ENCODE measurements around the gene POSTN. TPM values are rescaled to one million over a fixed set of nuclear protein-coding genes. Genes with fewer than 3 reads are reported as not detected.
"Not testable (repeated sequence)": the region's sequence is repeated elsewhere in the genome, so short reads cannot be mapped to it uniquely, and the experiment has no call there.

The POSTN gene
- total and polyA plus RNA-seq, 11 donors: 8.7 to 102 (median 24.2) TPM

DNA sequence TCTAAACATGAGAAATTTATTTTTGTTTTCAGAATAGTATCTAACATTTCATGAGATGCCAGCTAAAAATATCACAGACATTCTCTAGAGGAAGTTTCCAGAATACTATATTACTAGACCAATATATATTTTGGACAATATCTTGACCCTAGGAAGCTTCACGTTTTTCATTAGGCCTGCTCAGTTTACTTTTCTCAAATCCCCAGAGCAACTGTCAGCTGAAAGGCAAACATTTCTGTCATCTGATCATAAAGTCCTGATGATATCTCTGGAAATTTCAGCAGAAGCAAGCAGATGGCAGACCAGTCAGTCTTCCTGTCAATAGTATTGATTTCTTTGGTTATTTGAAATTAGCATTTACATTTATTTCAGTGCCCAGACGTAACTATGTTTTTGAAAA is 4.0 kb downstream of the POSTN start:
- Histone ChIP-seq H3K4me1 (peaks cover 0 to 25% (median 0%) of the 10 kb centered on the region in 12 donors), H3K27ac (no peak overlapping the region), H3K4me3 (peak overlapping the region in 1 of 12 donors; percentile 4), H3K36me3 (no peaks in the 10 kb centered on the region), H3K9me3 (no peaks in the 10 kb centered on the region), H3K27me3 (no peaks in the 10 kb centered on the region)
- DNase-seq (no peak), ATAC-seq (no peak)
- WGBS, 4 donors: 50 to 65% (median 54%) methylated on average over 2 of the region's 2 CpGs
- no peak for TF ChIP-seq POLR2A (IDR thresholded peaks at IDR 0.05)
- TF ChIP-seq, protein P1, sequence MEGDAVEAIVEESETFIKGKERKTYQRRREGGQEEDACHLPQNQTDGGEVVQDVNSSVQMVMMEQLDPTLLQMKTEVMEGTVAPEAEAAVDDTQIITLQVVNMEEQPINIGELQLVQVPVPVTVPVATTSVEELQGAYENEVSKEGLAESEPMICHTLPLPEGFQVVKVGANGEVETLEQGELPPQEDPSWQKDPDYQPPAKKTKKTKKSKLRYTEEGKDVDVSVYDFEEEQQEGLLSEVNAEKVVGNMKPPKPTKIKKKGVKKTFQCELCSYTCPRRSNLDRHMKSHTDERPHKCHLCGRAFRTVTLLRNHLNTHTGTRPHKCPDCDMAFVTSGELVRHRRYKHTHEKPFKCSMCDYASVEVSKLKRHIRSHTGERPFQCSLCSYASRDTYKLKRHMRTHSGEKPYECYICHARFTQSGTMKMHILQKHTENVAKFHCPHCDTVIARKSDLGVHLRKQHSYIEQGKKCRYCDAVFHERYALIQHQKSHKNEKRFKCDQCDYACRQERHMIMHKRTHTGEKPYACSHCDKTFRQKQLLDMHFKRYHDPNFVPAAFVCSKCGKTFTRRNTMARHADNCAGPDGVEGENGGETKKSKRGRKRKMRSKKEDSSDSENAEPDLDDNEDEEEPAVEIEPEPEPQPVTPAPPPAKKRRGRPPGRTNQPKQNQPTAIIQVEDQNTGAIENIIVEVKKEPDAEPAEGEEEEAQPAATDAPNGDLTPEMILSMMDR (IDR thresholded peaks at IDR 0.05): no peak
- intact Hi-C loops (cut with DNase I): no loop called here

DNA sequence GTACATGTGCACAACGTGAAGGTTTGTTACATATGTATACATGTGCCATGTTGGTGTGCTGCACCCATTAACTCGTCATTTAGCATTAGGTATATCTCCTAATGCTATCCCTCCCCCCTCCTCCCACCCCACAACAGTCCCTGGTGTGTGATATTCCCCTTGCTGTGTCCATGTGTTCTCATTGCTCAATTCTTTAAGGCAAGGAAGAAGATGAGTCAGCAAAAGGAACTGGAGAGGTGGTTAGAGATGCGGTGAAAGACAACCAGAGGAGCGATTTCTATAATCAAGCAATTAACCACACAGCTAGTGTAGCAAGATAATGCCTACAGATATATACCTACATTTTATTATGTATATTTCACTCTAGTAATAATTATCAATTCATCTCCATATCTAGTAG is 9.2 kb downstream of the POSTN start:
- H3K27ac ChIP-seq; H3K9me3 ChIP-seq; H3K27me3 ChIP-seq; DNase-seq; H3K36me3 ChIP-seq; intact Hi-C loops (cut with DNase I); ATAC-seq; H3K4me3 ChIP-seq: not testable (repeated sequence)
- peaks cover 0 to 14% (median 0%) of the 10 kb centered on the region in 12 donors for H3K4me1 ChIP-seq
- 86 to 91% (median 89%) methylated on average over 4 of the region's 4 CpGs for WGBS, 4 donors

DNA sequence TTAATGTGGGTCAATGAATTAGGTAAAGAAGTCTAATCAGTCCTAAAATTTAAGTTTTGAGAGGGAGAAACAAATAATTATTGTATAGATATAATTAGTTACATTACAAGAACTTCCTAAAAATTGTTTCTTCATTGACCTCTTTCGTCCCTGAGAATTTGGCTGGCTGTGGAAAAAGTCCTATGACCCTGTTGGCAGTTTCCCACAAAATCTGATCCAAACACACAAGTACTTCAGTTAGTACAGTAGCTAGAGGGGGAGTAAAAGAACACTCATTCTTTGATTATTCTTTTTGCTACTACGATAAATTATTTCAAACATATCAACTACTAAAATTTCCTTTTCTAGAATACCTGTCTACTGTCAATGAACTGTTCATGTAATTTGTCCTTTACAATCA is 11.3 kb downstream of the POSTN start:
- TF ChIP-seq, protein P1 (IDR thresholded peaks at IDR 0.05): no peak
- no peak for TF ChIP-seq POLR2A (IDR thresholded peaks at IDR 0.05)
- 23 to 26% (median 26%) methylated on average over 2 of the region's 2 CpGs for WGBS, 4 donors
- ATAC-seq: no peak

DNA sequence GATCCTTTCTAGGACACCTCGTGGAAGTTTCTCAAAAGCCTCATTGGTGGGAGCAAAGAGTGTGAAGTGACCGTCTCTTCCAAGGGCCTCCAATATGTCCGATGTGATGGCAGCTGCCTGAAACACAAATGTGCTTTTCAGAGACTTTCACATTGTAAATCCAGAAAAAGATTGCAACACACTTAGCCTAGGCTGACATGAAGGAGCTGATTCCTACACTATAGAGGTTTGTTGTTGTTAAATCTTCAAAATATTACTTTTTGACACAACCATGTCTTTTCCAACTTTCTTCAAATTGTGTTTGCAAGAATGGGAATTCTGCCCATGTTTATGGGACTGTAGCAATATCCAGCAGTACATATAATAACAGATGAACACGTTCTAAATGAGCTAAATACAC is 12.4 kb downstream of the POSTN start:
- no peak for DNase-seq
- Histone ChIP-seq H3K4me3 (no peak overlapping the region), H3K27me3 (no peaks in the 10 kb centered on the region), H3K27ac (no peak overlapping the region), H3K4me1 (peaks cover 0 to 12% (median 0%) of the 10 kb centered on the region in 12 donors), H3K9me3 (no peaks in the 10 kb centered on the region), H3K36me3 (peaks cover 0 to 18% (median 0%) of the 10 kb centered on the region in 9 donors)
- intact Hi-C loops (cut with DNase I): no loop called here
- TF ChIP-seq POLR2A (IDR thresholded peaks at IDR 0.05): no peak
- TF ChIP-seq, protein P1 (IDR thresholded peaks at IDR 0.05): no peak
- ATAC-seq: no peak
- WGBS, 4 donors: 86 to 90% (median 87%) methylated on average over 4 of the region's 4 CpGs

More for the DNA sequence above, 11.3 kb downstream of the POSTN start:
- peaks cover 0 to 12% (median 0%) of the 10 kb centered on the region in 12 donors for H3K4me1 ChIP-seq
- H3K4me3 ChIP-seq: no peak overlapping the region
- no peaks in the 10 kb centered on the region for H3K27me3 ChIP-seq
- no peak overlapping the region for H3K27ac ChIP-seq
- DNase-seq: peak in 1 of 5 donors; percentile 18
- peaks cover 0 to 10% (median 0%) of the 10 kb centered on the region in 9 donors for H3K36me3 ChIP-seq
- intact Hi-C loops (cut with DNase I): no loop called here
- H3K9me3 ChIP-seq: no peaks in the 10 kb centered on the region

DNA sequence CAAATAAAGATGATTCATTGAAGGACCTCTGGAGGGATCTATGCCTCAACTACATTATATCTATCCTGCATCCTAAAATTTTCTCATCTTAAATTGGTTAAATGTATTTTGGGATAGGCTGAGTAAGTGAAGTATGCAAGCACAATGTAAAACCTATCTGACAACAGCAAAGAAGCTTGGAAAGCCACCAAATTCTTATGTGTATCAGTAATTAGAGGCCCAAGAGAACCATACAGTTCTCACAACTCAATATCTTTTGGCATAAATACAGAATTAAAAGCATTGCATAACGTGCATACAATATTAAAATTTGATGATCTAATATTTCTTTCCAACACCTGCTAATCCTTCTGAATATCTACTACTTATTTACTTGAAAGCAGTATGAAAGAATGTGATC is 13.0 kb downstream of the POSTN start:
- ATAC-seq (peak in 1 of 4 donors; percentile 26), DNase-seq (no peak)
- no peaks in the 10 kb centered on the region for H3K27me3 ChIP-seq
- 20 to 25% (median 23%) methylated on average over 1 of the region's 1 CpG for WGBS, 4 donors
- intact Hi-C loops (cut with DNase I): no loop called here
- H3K9me3 ChIP-seq: no peaks in the 10 kb centered on the region
- H3K4me1 ChIP-seq: peaks cover 0 to 12% (median 0%) of the 10 kb centered on the region in 12 donors
- H3K4me3 ChIP-seq: no peak overlapping the region
- TF ChIP-seq POLR2A (IDR thresholded peaks at IDR 0.05): no peak
- TF ChIP-seq, protein P1 (IDR thresholded peaks at IDR 0.05): no peak
- H3K36me3 ChIP-seq: peaks cover 0 to 22% (median 0%) of the 10 kb centered on the region in 9 donors
- no peak overlapping the region for H3K27ac ChIP-seq

Data from heart left ventricle (tissue), 16 donors.